Activated naive CD4-positive, alpha-beta T cell treated with Interleukin-2 at 50 U/mL for 16 hours (primary cell): Measurements from ENCODE around the gene CYLD.
A peak's percentile ranks its signal among the peaks of the same experiment; 100 is the strongest.

Source experiments
- DNase-seq: peaks from one replicate; pipeline ENCODE4 v3.0.0-alpha.2; 2020

CYLD gene

GRCh38 chr16:50741781-50742575 is at the start of gene CYLD:
CYLD (plus strand) TSS chr16:50742086; CDS start chr16:50749699, 7,613 bp downstream.
- DNase-seq: peak; percentile 100

DNA sequence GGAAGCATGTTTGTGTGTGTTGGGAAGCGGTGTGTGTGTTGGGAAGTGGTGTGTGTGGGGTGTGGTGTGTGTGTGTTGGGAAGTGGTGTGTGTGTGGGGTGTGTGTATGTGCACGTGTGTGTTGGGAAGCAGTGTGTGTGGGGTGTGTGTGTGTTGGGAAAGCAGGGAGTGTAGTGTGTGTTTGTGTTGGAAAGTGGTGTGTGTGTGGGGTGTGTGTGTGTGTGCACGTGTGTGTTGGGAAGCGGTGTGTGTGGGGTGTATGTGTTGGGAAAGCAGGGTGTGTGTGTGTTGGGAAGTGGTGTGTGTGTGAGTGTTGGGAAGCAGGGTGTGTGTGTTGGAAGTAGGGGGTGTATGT is 49.3 kb upstream of the CYLD start:
- DNase-seq: no peak

DNA sequence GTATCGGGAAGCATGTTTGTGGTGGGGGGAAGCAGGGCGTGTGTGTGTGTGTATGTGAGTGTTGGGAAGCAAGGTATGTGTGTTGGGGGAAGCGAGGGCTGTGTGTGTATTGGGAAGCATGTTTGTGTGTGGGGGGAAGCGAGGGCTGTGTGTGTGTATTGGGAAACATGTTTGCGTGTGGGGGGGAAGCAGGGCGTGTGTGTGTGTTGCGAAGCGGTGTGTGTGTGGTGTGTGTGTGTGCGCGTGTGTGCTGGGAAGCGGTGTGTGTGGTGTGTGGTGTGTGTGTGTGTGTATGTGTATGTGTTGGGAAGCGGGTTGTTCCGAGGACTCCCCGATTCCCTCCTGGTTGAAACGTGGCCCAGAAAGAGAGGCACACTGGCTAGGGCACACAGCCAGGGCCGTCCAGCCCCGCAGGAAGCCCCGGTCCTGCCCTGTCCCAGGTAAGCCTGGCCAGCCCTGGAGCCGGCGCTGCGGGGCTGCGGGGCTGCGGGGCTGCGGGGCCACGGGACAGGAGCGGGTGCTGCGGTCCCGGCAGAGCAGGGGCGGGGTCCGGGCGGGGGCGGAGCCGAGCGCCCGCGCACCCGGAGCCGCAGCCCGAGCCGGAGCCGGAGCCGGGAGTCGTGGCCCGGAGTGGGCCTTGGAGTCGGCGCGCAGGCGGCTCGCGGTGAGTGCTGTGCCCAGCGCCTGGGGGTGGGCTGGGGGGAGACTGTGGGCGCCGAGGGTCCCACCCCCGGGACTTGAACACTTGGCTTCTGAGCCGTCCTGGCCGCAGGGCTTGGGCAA is 48.7 kb upstream of the CYLD start, which contains the start of gene NOD2:
Gene NOD2 (plus strand): TSS at position 608 of the 783 bp plus-strand sequence. CDS start 5,890 bp downstream, outside the sequence.
- peak; percentile 44 for DNase-seq

DNA sequence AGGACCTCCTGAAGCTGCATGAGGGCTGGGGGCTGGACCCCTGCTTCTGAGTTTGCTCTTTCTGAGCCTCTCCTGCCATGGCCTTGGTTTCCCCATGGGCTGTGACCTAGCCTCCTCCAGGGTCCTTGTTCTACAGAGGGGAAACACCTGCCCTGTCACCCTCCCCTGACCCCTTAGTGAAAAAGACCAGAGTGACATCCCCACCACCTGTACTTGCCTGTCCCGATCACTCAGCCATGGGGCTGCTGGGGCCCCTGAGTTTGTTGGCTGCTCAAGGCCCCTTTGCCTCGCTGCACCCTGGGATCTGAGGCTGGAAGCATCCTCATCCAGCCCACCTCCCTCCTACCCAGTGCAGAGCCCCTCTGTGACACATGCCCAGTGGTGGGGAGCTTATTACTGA is 47.7 kb upstream of the CYLD start:
- no peak for DNase-seq

- DNase-seq: no peak
Measured at GRCh38 chr16:50695017-50696000, 46.6 kb upstream of the CYLD start.

GRCh38 chr16:50696126-50696525 is 45.8 kb upstream of the CYLD start:
- DNase-seq: no peak

GRCh38 chr16:50696575-50697420 is 45.1 kb upstream of the CYLD start:
- DNase-seq: peak; percentile 61

- no peak for DNase-seq
Measured at GRCh38 chr16:50697421-50697715, 44.5 kb upstream of the CYLD start.

DNA sequence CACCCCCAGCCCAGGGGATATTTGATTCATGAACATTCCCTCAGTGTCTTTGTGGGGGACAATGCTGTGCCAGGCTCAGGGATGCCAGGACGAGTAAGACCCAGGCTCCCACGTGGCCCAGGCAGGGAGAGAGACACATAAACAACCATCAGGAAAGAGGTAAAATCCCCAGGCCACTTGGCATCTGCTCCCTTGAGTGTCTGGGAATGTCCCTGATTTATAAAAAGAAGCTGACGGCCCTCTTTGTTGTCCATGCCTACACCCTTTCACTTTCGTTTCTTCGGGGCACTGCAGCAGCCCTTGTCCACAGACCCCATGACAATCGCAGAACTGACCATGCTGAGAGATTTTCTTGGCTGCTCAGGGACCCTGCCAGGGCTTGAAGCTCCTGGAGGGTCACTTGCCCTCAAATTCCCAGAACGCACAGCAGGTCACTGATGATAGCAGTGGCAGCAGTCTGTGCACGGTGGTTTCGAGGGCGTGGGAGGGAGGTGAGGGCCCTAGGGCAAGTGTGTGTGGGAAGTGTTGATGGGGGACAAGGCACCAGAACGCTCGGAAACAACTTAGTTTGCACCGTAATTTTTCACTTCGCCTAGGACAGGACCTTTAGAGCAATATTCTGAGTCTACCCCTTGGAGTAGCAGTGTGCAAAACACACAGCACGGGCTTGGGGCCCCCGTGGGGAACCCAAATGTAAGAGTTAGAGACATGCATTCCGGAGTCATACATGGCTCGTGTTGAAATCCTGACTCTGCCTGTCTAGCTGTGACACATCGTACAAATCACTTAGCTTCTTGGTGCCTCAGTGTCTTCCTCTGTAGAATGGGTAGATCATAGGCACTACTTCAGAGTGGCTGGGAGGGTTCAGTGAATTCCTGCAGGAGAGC is 43.8 kb upstream of the CYLD start:
- peak; percentile 80 for DNase-seq

DNA sequence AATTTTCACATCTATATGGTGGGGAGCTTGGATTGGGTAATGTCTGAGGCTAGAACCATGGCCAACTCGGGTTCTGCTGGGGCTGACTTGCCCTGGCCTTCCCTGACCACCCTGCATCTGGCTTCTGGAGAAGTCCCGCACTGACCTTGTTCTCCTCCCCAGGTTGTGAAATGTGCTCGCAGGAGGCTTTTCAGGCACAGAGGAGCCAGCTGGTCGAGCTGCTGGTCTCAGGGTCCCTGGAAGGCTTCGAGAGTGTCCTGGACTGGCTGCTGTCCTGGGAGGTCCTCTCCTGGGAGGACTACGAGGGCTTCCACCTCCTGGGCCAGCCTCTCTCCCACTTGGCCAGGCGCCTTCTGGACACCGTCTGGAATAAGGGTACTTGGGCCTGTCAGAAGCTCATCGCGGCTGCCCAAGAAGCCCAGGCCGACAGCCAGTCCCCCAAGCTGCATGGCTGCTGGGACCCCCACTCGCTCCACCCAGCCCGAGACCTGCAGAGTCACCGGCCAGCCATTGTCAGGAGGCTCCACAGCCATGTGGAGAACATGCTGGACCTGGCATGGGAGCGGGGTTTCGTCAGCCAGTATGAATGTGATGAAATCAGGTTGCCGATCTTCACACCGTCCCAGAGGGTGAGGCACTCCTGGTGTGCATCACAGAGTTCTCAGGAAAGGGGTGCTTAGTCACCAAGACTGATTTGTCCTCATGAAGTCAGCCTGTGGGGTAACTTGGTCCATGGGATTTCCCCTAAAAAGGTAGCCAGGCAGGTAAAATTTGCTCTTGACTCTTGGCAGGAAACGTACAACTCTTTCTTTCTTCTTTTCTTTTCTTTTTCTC is 42.3 kb upstream of the CYLD start:
- peak; percentile 76 for DNase-seq

DNA sequence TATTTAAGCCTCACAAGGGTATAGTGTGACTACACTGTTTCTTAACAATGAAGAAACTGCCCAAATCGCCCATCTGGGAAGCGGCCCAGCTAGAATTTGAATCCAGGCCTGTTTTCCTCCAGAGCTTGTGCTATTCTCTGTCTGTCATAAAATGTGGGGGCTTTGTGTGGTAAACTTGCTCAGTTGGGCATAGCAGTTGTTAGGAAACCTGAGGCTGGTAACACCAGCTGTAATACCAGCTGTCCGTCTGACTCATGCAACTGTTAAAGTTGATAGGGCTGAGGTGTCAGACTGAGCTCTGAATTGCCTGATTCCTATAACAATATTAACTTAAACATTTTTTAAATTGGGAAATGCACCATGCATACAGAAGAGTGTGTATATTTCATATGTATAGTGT is 39.2 kb upstream of the CYLD start:
- DNase-seq: no peak

GRCh38 chr16:50704245-50704644 is 37.6 kb upstream of the CYLD start:
- DNase-seq: no peak

- DNase-seq: no peak
Measured at GRCh38 chr16:50705436-50706110, 36.3 kb upstream of the CYLD start.

DNA sequence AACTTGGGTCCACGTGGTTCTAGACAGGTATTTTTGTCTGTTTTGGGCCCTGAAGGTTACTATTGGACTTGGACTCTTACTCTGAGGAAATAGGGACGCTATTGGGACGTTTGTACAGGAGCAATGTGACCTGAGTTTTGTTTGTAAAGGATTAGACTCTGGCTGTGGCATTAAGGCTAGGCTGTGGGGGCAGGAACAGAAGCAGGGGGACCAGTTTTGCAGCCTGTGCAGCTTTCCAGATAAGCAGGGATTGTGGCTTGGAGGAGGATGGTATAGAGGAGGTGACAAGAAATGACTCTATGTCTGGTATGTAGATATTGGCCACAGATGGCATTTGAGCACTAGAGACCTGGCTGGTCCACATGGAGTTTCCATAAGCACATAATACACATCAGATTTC is 35.6 kb upstream of the CYLD start:
- no peak for DNase-seq

DNA sequence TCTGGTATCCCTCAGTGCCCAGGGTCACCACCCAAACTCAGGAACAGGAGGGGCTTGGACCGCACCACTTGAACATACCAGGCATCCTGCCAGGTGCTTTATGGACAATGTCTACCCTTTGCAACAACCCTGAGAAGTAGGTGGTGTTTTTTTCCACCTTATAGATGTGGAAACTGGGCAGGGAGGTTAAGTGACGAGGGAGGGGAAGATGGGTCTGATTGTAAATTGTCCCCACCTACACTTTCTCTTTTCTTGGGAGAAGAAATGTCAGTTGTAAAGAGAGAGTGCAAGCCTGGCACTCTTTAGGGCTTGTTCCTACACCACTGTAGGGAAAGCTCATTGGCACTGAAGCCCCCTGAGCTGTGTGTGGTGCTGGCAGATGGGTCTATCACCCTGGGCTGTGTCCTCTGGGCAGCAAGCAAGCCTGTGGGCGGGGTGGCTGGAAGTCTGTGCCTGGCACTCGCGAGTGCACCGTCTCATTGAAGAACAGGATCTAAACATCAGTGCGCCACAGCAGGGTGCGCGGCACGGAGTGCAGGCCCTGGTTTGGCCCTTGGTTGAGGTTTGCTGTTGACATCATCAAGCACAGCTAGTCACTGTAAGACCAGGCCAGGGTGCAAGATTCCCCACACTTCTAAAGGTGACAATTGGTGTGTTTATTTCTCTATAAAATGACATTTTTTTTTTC is 33.4 kb upstream of the CYLD start:
- peak; percentile 49 for DNase-seq

GRCh38 chr16:50709061-50709684 is 32.7 kb upstream of the CYLD start:
- DNase-seq: no peak

GRCh38 chr16:50709980-50710379 is 31.9 kb upstream of the CYLD start:
- no peak for DNase-seq

GRCh38 chr16:50711040-50711439 is 30.8 kb upstream of the CYLD start:
- no peak for DNase-seq
